GM18870 (cell line): Measurements from ENCODE around the gene ZNG1C.
"Not testable (repeated sequence)": the region's sequence is repeated elsewhere in the genome, so short reads cannot be mapped to it uniquely, and the experiment has no call there.

ENCODE experiments used
- ATAC-seq: cut with Tn5 transposase; IDR thresholded peaks from one replicate; pipeline ENCODE4 v1.9.1; 2021; ENCODE audit warnings: moderate library complexity; ENCODE audit not compliant: unreplicated experiment

Gene ZNG1C

DNA sequence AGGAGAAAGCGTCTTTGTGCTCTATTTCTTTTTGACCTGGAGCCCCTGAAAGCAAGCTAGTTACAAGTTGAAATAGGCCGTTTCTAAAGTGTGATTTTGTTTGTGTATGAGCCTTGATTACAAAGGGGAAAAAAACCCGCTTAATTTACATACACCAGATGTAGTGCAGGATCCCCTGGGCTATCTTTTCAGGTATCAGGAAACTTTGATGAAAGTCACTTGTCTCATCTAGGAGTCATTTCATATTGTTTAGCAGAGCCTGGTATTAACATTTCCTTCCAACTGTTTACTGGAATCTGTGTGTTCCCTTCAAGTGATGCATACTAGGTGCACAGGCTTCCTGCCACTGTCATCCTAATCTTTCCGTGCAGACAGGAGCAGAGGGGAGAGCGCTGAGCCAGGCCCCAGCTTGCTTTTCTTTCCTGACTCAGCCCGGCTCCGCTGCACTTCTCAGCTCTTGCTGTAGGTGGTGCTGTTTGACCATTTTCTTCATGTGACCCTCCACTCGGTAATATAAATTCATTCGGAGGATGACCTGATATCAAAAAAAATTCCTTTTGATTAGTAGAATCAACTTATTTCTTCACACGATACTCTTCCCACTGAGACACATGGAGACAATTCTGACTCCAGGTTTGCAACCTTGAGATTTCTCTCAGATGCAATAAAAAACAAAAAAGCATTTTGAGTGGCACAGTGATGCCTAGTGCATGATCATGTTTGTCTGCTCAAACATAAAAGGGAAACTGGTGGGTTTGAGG is 100.7 kb downstream of the ZNG1C start:
- ATAC-seq = peak; percentile 86

DNA sequence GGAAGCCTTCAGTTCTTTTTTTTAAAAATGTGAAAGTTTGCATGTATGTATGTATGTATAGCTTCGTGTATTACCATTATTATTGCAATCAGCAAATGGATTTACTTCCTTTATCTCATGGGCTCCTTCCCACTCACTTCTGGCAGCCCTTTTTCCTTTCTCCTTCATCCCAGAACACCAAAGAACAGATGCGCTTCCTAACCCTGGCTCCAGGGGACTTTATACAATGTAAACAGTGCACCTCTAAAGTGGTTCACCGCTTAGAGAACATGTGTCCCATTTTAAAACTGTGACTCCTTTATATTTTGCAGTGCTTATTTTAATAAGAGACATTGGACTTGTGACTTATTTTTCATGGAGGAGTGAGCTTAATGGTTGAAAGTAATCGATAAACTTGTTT is 101.5 kb downstream of the ZNG1C start:
- not testable (repeated sequence) for ATAC-seq

DNA sequence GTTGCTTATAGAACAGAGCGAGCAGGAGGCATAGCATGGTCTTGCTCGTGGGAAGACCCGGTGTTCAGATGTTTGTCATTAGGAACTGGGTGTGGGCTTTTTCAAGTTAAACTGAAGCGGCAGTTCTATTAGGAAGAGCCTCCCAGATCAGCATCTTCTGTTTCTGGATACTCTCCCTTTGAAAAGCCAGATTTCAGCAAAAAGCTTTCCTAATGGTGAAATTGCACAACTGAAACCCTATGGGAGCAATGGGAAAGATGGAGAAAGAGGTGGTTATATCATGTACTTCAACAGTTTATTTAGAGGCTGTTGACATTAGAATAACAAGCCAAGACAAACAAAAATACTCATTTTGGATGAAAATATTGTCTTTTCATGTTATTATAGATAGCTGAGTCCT is 102.2 kb downstream of the ZNG1C start:
- not testable (repeated sequence) for ATAC-seq
